A549 (cell line): ENCODE data around the gene LRRC73.
"Not testable (repeated sequence)": the region's sequence is repeated elsewhere in the genome, so short reads cannot be mapped to it uniquely, and the experiment has no call there.

Experiments used
- CHD2 ChIP-seq: fragments of 150-350 bp; IDR thresholded peaks from 2 replicates; pipeline ENCODE4 v1.6.1; 2014; ENCODE audit warnings: low read length; ENCODE audit not compliant: partially characterized antibody
- CTCF ChIP-seq: fragments of >200 bp; sonication (Bioruptor Twin); formaldehyde crosslinking; IDR thresholded peaks from 3 replicates; pipeline ENCODE4 v1.5.1; 2016
- MYC ChIP-seq: IDR thresholded peaks from 2 replicates; pipeline ENCODE4 v1.6.1; 2012; ENCODE audit warnings: mild to moderate bottlenecking, inconsistent platforms, low read length, improper control_type of control experiment, borderline replicate concordance
- POLR2A ChIP-seq: IDR thresholded peaks from 2 replicates; pipeline ENCODE4 v1.6.1; 2012; ENCODE audit warnings: mild to moderate bottlenecking, low read length
- RNF2 ChIP-seq: fragments of 200-600 bp; sonication (generic); IDR thresholded peaks from 2 replicates; pipeline ENCODE4 v1.6.1; 2016; ENCODE audit warnings: low read depth, mild to moderate bottlenecking, antibody characterized with exemption, moderate library complexity, borderline replicate concordance
- TF ChIP-seq, protein P1 (sequence below): fragments of 450-650 bp; IDR thresholded peaks from 2 replicates; pipeline ENCODE4 v1.6.1; 2014; ENCODE audit warnings: antibody characterized with exemption
- TF ChIP-seq, protein P2 (sequence below): fragments of >200 bp; sonication (Bioruptor Twin); formaldehyde crosslinking; IDR thresholded peaks from 3 replicates; pipeline ENCODE4 v1.6.1; 2016

- not testable (repeated sequence) for TF ChIP-seq CTCF, RNF2, CHD2, POLR2A, MYC
- TF ChIP-seq, protein P1, sequence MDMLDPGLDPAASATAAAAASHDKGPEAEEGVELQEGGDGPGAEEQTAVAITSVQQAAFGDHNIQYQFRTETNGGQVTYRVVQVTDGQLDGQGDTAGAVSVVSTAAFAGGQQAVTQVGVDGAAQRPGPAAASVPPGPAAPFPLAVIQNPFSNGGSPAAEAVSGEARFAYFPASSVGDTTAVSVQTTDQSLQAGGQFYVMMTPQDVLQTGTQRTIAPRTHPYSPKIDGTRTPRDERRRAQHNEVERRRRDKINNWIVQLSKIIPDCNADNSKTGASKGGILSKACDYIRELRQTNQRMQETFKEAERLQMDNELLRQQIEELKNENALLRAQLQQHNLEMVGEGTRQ: not testable (repeated sequence)
- TF ChIP-seq, protein P2, sequence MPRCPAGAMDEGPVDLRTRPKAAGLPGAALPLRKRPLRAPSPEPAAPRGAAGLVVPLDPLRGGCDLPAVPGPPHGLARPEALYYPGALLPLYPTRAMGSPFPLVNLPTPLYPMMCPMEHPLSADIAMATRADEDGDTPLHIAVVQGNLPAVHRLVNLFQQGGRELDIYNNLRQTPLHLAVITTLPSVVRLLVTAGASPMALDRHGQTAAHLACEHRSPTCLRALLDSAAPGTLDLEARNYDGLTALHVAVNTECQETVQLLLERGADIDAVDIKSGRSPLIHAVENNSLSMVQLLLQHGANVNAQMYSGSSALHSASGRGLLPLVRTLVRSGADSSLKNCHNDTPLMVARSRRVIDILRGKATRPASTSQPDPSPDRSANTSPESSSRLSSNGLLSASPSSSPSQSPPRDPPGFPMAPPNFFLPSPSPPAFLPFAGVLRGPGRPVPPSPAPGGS: not testable (repeated sequence)
These were observed 47.5 kb upstream of the LRRC73 start for GRCh38 chr6:43557620-43558019.
